Activated CD8-positive, alpha-beta T cell treated with anti-CD3 and anti-CD28 coated beads for 36 hours (primary cell): ENCODE results near the gene TNNI3K. TPM values are rescaled to one million over a fixed set of nuclear protein-coding genes. Genes with fewer than 3 reads are reported as not detected.

Source experiments
- ATAC-seq: fragments of 200-7000 bp; cut with Tn5 transposase; one replicate; pipeline ENCODE4 v1.10.0; 2021; ENCODE audit warnings: mild to moderate bottlenecking, moderate library complexity
- CTCF ChIA-PET: fragments of 350-600 bp; sonication (Branson Sonifier 250); formaldehyde crosslinking; loops from one replicate; lab custom pipeline; 2021; ENCODE audit warnings: antibody characterized with exemption; lab: Charles Lee
- POLR2A ChIA-PET: fragments of 350-600 bp; sonication (Branson Sonifier 250); formaldehyde crosslinking; loops from one replicate; lab custom pipeline; 2021; ENCODE audit warnings: antibody characterized with exemption; lab: Charles Lee
- DNase-seq: peaks from one replicate; pipeline ENCODE4 v3.0.0-alpha.2; 2020
- H3K27ac Mint-ChIP-seq: one replicate; pipeline ENCODE4 v1.8.0; 2021; ENCODE audit warnings: mild to moderate bottlenecking, mixed read lengths
- H3K27me3 Mint-ChIP-seq: one replicate; pipeline ENCODE4 v1.8.0; 2021; ENCODE audit warnings: mixed read lengths
- H3K36me3 Mint-ChIP-seq: one replicate; pipeline ENCODE4 v1.8.0; 2021; ENCODE audit warnings: low read depth, mixed read lengths
- H3K4me1 Mint-ChIP-seq: one replicate; pipeline ENCODE4 v1.8.0; 2021; ENCODE audit warnings: low read depth, mixed read lengths
- H3K4me3 Mint-ChIP-seq: one replicate; pipeline ENCODE4 v1.8.0; 2021; ENCODE audit warnings: mild to moderate bottlenecking, moderate library complexity, mixed read lengths
- H3K9me3 Mint-ChIP-seq: one replicate; pipeline ENCODE4 v1.8.0; 2021; ENCODE audit warnings: mixed read lengths
- CTCF ChIP-seq: fragments of 200-600 bp; IDR thresholded peaks from one replicate; pipeline ENCODE4 v1.8.0; 2022; ENCODE audit warnings: antibody characterized with exemption, mild to moderate bottlenecking
- intact Hi-C: fragments of 100-400 bp; cut with micrococcal nuclease; formaldehyde crosslinking; loops from one replicate; pipeline ENCODE4 v1.10.0; 2022
- total RNA-seq, 2 experiments: library from RNA; stranded (reverse); gene quantifications; one replicate each; pipeline ENCODE4 v1.2.3, GENCODE V29; 2021

The TNNI3K gene
- total RNA-seq, 2 experiments from 2014 or later: 0.52 TPM; not detected in 1

- DNase-seq: no peak
- POLR2A ChIA-PET: no interaction called here
- no peaks in the 10 kb centered on the region for H3K9me3 Mint-ChIP-seq
- H3K27ac Mint-ChIP-seq: no peak overlapping the region
- CTCF ChIA-PET: no interaction called here
- no peak for TF ChIP-seq CTCF
- H3K4me3 Mint-ChIP-seq: no peak overlapping the region
- peaks cover 1% of the 10 kb centered on the region for H3K27me3 Mint-ChIP-seq
- H3K4me1 Mint-ChIP-seq: no peaks in the 10 kb centered on the region
- ATAC-seq: no peak
- H3K36me3 Mint-ChIP-seq: no peaks in the 10 kb centered on the region
- intact Hi-C loops: no loop called here
Observed at GRCh38 chr1:74530892-74531291, 295.7 kb downstream of the TNNI3K start.

GRCh38 chr1:74531796-74532195 lies 296.6 kb downstream of the TNNI3K start:
- intact Hi-C loops: no loop called here
- POLR2A ChIA-PET: no interaction called here
- H3K4me3 Mint-ChIP-seq: no peak overlapping the region
- CTCF ChIA-PET: interaction anchor here (0.8 kb wide), 1 partner anchor 45 kb away, joined by 3 read pairs; no protein-coding TSS in a partner anchor
- H3K9me3 Mint-ChIP-seq: no peaks in the 10 kb centered on the region
- no peaks in the 10 kb centered on the region for H3K36me3 Mint-ChIP-seq
- peaks cover 1% of the 10 kb centered on the region for H3K27me3 Mint-ChIP-seq
- no peak for ATAC-seq
- H3K4me1 Mint-ChIP-seq: no peaks in the 10 kb centered on the region
- no peak for DNase-seq
- H3K27ac Mint-ChIP-seq: no peak overlapping the region
- TF ChIP-seq CTCF: no peak

GRCh38 chr1:74534241-74534640 lies 299.1 kb downstream of the TNNI3K start:
- no peak for ATAC-seq
- no peak overlapping the region for H3K4me3 Mint-ChIP-seq
- H3K4me1 Mint-ChIP-seq: no peaks in the 10 kb centered on the region
- no peaks in the 10 kb centered on the region for H3K9me3 Mint-ChIP-seq
- no peaks in the 10 kb centered on the region for H3K27me3 Mint-ChIP-seq
- CTCF ChIA-PET: no interaction called here
- no peak for TF ChIP-seq CTCF
- intact Hi-C loops: no loop called here
- POLR2A ChIA-PET: no interaction called here
- DNase-seq: no peak
- no peak overlapping the region for H3K27ac Mint-ChIP-seq
- no peaks in the 10 kb centered on the region for H3K36me3 Mint-ChIP-seq

GRCh38 chr1:74545821-74546220 lies 310.6 kb downstream of the TNNI3K start:
- DNase-seq (no peak), ATAC-seq (no peak)
- H3K9me3 Mint-ChIP-seq: no peaks in the 10 kb centered on the region
- intact Hi-C loops: no loop called here
- no peak for TF ChIP-seq CTCF
- ChIA-PET POLR2A (no interaction called here), CTCF (interaction anchor here (0.5 kb wide), 1 partner anchor 295 kb away, joined by 3 read pairs; no protein-coding TSS in a partner anchor)
- peaks cover 2% of the 10 kb centered on the region for H3K27me3 Mint-ChIP-seq
- H3K4me3 Mint-ChIP-seq: no peak overlapping the region
- no peaks in the 10 kb centered on the region for H3K4me1 Mint-ChIP-seq
- H3K27ac Mint-ChIP-seq: no peak overlapping the region
- no peaks in the 10 kb centered on the region for H3K36me3 Mint-ChIP-seq

GRCh38 chr1:74548961-74549750 lies 314.0 kb downstream of the TNNI3K start:
- TF ChIP-seq CTCF: no peak
- Mint-ChIP-seq H3K4me1 (no peaks in the 10 kb centered on the region), H3K27me3 (no peaks in the 10 kb centered on the region), H3K9me3 (no peaks in the 10 kb centered on the region), H3K4me3 (no peak overlapping the region), H3K27ac (no peak overlapping the region), H3K36me3 (no peaks in the 10 kb centered on the region)
- no peak for ATAC-seq
- no peak for DNase-seq
- CTCF ChIA-PET: no interaction called here
- intact Hi-C loops: no loop called here
- POLR2A ChIA-PET: no interaction called here
